Keratinocyte (primary cell): Measurements from ENCODE around the gene CFAP20. TPM values are rescaled to one million over a fixed set of nuclear protein-coding genes. Genes with fewer than 3 reads are reported as not detected.

Experiments
- DNase-seq: peaks from one replicate; pipeline ENCODE4 v3.0.0-alpha.2; 2011; ENCODE audit warnings: low read depth, missing footprints, low spot score
- FAIRE-seq: peaks from 2 replicates; lab custom pipeline; 2011; peaks lifted over from hg19 to GRCh38; lab: Jason Lieb, UNC
- H2AFZ ChIP-seq: 2 replicates; pipeline ENCODE4 v1.6.0; 2012; ENCODE audit warnings: low read length, control low read depth, inconsistent platforms; ENCODE audit not compliant: control insufficient read depth
- H3K27ac ChIP-seq: 2 replicates; pipeline ENCODE4 v1.5.1; 2011; ENCODE audit warnings: low read length; ENCODE audit not compliant: control insufficient read depth, insufficient read depth
- H3K27me3 ChIP-seq: 3 replicates; pipeline ENCODE4 v1.6.0; 2011; ENCODE audit warnings: low read length; ENCODE audit not compliant: control insufficient read depth, insufficient read depth; ENCODE audit errors: extremely low read depth
- H3K36me3 ChIP-seq, 2 experiments: 2 replicates in 1 of 2; 3 replicates in 1 of 2; pipeline ENCODE4 v1.5.1; 2011; ENCODE audit warnings: low read length in 2 of 2, mild to moderate bottlenecking in 1 of 2; ENCODE audit not compliant: control insufficient read depth in 2 of 2, insufficient read depth in 2 of 2; ENCODE audit errors: extremely low read depth in 1 of 2
- H3K4me1 ChIP-seq: 3 replicates; pipeline ENCODE4 v1.5.1; 2011; ENCODE audit warnings: low read length; ENCODE audit not compliant: control insufficient read depth, insufficient read depth; ENCODE audit errors: extremely low read depth
- H3K4me2 ChIP-seq: 3 replicates; pipeline ENCODE4 v1.6.0; 2011; ENCODE audit warnings: low read depth, low read length; ENCODE audit not compliant: control insufficient read depth, insufficient read depth; ENCODE audit errors: extremely low read depth
- H3K4me3 ChIP-seq, 3 experiments: fragments of 200-600 bp in 1 of 3; sonication (generic) in 1 of 3; 2 replicates in 2 of 3; 3 replicates in 1 of 3; pipeline ENCODE4 v1.5.1; 2011 to 2016; ENCODE audit warnings: low read length in 3 of 3, mild to moderate bottlenecking in 3 of 3, control low read depth in 2 of 3, inconsistent platforms in 1 of 3, low read depth in 1 of 3, mixed read lengths in 1 of 3, mixed run types in 1 of 3, moderate library complexity in 1 of 3; ENCODE audit not compliant: control insufficient read depth in 2 of 3, insufficient read depth in 2 of 3; ENCODE audit errors: extremely low read depth in 1 of 3
- H3K79me2 ChIP-seq: 2 replicates; pipeline ENCODE4 v1.6.0; 2012; ENCODE audit warnings: low read length; ENCODE audit not compliant: control insufficient read depth, insufficient read depth
- H3K9ac ChIP-seq: 3 replicates; pipeline ENCODE4 v1.6.0; 2011; ENCODE audit warnings: low read length; ENCODE audit not compliant: control insufficient read depth, insufficient read depth; ENCODE audit errors: extremely low read depth
- H3K9me1 ChIP-seq: 3 replicates; pipeline ENCODE4 v1.6.0; 2011; ENCODE audit warnings: low read length; ENCODE audit not compliant: control insufficient read depth, insufficient read depth; ENCODE audit errors: extremely low read depth
- H3K9me3 ChIP-seq: 2 replicates; pipeline ENCODE4 v1.5.1; 2012; ENCODE audit warnings: low read depth, low read length; ENCODE audit not compliant: control insufficient read depth
- H4K20me1 ChIP-seq: 3 replicates; pipeline ENCODE4 v1.6.0; 2011; ENCODE audit warnings: low read length; ENCODE audit not compliant: control insufficient read depth, insufficient read depth; ENCODE audit errors: extremely low read depth
- CTCF ChIP-seq, 3 experiments: IDR thresholded peaks in 1 of 3; conservative IDR thresholded peaks in 1 of 3; optimal IDR thresholded peaks in 1 of 3; 2 replicates in 2 of 3; 3 replicates in 1 of 3; pipeline versions ENCODE3 to v1.5.1; 2011; ENCODE audit warnings: low read length in 3 of 3, mild to moderate bottlenecking in 3 of 3, moderate library complexity in 2 of 3, control low read depth in 1 of 3, inconsistent platforms in 1 of 3; ENCODE audit not compliant: insufficient read depth in 2 of 3; ENCODE audit errors: extremely low read depth in 1 of 3
- EZH2 ChIP-seq: IDR thresholded peaks from one replicate; pipeline ENCODE4 v1.6.1; 2012; ENCODE audit warnings: inconsistent platforms, mild to moderate bottlenecking, low read length, moderate library complexity
- dilution Hi-C: fragments of 300-500 bp; cut with MboI; formaldehyde crosslinking; loops from one replicate; pipeline ENCODE4 v1.7.0; 2020; ENCODE audit warnings: low sequenced_read_pairs; ENCODE audit not compliant: extremely low pct_ligation_motif_present
- polyA plus RNA-seq, 5 experiments: library from polyadenylated mRNA; depleted of rRNA in 3 of 5; stranded (reverse) in 3 of 5; stranded (forward) in 1 of 5; unstranded in 1 of 5; fragments of >200 nt; gene quantifications; 1 replicate in 1 of 5; 2 replicates in 3 of 5; 3 replicates in 1 of 5; pipeline versions ENCODE4 v1.2.1 to v1.2.3, GENCODE V29; 2011 to 2012; ENCODE audit warnings: missing spikeins in 2 of 5, low read depth in 1 of 5, low replicate concordance in 1 of 5
- small RNA-seq, 3 experiments: library from RNA; depleted of rRNA; stranded (forward); fragments of <200 nt; gene quantifications; one replicate each; pipeline ENCODE3, GENCODE V24; 2012; ENCODE audit warnings: low read depth in 3 of 3, low replicate concordance in 1 of 3; ENCODE audit not compliant: insufficient read length in 3 of 3

The CFAP20 gene
- polyA plus RNA-seq, 1 donor (not counting 4 experiments of a cell fraction or from before 2014, with no cell fraction given) = 52.0 TPM

GRCh38 chr16:58070585-58070984 is 58.6 kb downstream of the CFAP20 start:
- Histone ChIP-seq H4K20me1 (no peaks in the 10 kb centered on the region), H3K9me1 (no peaks in the 10 kb centered on the region), H3K36me3 (no peaks in the 10 kb centered on the region), H3K4me1 (no peaks in the 10 kb centered on the region), H3K27me3 (no peaks in the 10 kb centered on the region), H3K4me3 (no peak overlapping the region), H3K4me2 (no peak overlapping the region), H3K9ac (no peak overlapping the region), H3K9me3 (no peaks in the 10 kb centered on the region), H3K27ac (no peak overlapping the region), H3K79me2 (no peaks in the 10 kb centered on the region), H2AFZ (no peak overlapping the region)
- FAIRE-seq = no peak
- DNase-seq = no peak
- dilution Hi-C loops = no loop called here
- TF ChIP-seq EZH2 (no peak), CTCF (optimal IDR thresholded peaks at IDR 0.05 in 1 of 3, IDR thresholded peaks at IDR 0.05 in 1 of 3, conservative IDR thresholded peaks at IDR 0.05 in 1 of 3; ENCODE audit: extremely low read depth in 1 of 3, insufficient read depth in 2 of 3, low read length in 3 of 3) (no peak)

Small RNA genes lying within 50 kb of the gene (small RNA-seq; reads per million reads assigned to genes)
- 0 reads per million in 3 experiments for gene RF00019

Other genes with a start within 250 kb of the CFAP20 start
- gene CNGB1, start 158.3 kb downstream of the CFAP20 start, polyA plus RNA-seq = 0.07 to 0.22 TPM (median 0.08 TPM) in 3 replicates
- gene ZNF319, start 128.7 kb downstream of the CFAP20 start, polyA plus RNA-seq = 3.3 to 6.9 TPM (median 4.5 TPM) in 3 replicates
- 63.5 to 88.7 TPM (median 75.9 TPM) in 3 replicates for gene USB1, start 128.0 kb downstream of the CFAP20 start, polyA plus RNA-seq
- 3.7 to 7.2 TPM (median 5.6 TPM) in 3 replicates for gene MMP15, start 103.6 kb downstream of the CFAP20 start, polyA plus RNA-seq
- 33.0 to 72.2 TPM (median 49.6 TPM) in 3 replicates for gene CSNK2A2, start 68.7 kb upstream of the CFAP20 start, polyA plus RNA-seq
- gene PRSS54, start 165.6 kb upstream of the CFAP20 start, polyA plus RNA-seq = not detected in 3 replicates